Lower leg skin (tissue), 3 donors: ENCODE measurements around the gene LIN7A.

Source experiments
- POLR2A ChIP-seq, 2 donors: fragments of 450-650 bp; IDR thresholded peaks; one replicate each; pipeline ENCODE4 v1.6.1; 2016 to 2017; ENCODE audit warnings: antibody characterized with exemption in 2 of 2, mild to moderate bottlenecking in 1 of 2, moderate library complexity in 1 of 2
- TF ChIP-seq, protein P1 (sequence below), 3 donors: fragments of 450-650 bp; IDR thresholded peaks; one replicate each; pipeline ENCODE4 v1.5.1; 2016; ENCODE audit warnings: antibody characterized with exemption in 3 of 3, mild to moderate bottlenecking in 3 of 3, moderate library complexity in 2 of 3

DNA sequence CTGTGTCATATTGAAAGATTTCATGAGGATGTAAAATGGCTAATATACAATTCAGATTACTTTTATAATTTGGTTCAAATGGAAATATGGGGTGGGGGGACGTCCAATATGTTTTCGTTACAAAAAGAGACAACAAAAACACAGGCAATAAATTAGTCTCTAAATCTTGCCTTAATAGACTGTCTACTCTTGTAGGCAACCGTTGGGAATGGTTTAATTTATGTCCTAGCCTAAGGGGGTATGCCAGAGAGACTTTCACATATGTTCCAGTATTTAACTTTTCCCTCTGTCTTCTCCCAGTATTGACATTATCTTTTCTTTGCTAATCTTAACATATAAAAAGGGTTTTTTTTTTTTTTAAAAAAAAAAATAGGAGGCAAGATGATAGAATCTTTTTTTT lies 41.5 kb upstream of the LIN7A start:
- TF ChIP-seq, protein P1, sequence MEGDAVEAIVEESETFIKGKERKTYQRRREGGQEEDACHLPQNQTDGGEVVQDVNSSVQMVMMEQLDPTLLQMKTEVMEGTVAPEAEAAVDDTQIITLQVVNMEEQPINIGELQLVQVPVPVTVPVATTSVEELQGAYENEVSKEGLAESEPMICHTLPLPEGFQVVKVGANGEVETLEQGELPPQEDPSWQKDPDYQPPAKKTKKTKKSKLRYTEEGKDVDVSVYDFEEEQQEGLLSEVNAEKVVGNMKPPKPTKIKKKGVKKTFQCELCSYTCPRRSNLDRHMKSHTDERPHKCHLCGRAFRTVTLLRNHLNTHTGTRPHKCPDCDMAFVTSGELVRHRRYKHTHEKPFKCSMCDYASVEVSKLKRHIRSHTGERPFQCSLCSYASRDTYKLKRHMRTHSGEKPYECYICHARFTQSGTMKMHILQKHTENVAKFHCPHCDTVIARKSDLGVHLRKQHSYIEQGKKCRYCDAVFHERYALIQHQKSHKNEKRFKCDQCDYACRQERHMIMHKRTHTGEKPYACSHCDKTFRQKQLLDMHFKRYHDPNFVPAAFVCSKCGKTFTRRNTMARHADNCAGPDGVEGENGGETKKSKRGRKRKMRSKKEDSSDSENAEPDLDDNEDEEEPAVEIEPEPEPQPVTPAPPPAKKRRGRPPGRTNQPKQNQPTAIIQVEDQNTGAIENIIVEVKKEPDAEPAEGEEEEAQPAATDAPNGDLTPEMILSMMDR (IDR thresholded peaks at IDR 0.05), result no peak
- no peak for TF ChIP-seq POLR2A (IDR thresholded peaks at IDR 0.05)
